Head of caudate nucleus (tissue), 42 donors: ENCODE data around the gene CTBP2.
"Not testable (repeated sequence)": the region's sequence is repeated elsewhere in the genome, so short reads cannot be mapped to it uniquely, and the experiment has no call there.

Experiments
- DNase-seq, 42 donors: peaks; one replicate each; pipeline versions ENCODE4 v3.0.0 to v3.0.0-alpha.2; 2020 to 2021; ENCODE audit warnings: mixed read lengths in 7 of 42
- intact Hi-C: fragments of 100-400 bp; cut with DNase I; formaldehyde crosslinking; loops from one replicate; pipeline ENCODE4 v1.15.0; 2022

The CTBP2 gene

DNA sequence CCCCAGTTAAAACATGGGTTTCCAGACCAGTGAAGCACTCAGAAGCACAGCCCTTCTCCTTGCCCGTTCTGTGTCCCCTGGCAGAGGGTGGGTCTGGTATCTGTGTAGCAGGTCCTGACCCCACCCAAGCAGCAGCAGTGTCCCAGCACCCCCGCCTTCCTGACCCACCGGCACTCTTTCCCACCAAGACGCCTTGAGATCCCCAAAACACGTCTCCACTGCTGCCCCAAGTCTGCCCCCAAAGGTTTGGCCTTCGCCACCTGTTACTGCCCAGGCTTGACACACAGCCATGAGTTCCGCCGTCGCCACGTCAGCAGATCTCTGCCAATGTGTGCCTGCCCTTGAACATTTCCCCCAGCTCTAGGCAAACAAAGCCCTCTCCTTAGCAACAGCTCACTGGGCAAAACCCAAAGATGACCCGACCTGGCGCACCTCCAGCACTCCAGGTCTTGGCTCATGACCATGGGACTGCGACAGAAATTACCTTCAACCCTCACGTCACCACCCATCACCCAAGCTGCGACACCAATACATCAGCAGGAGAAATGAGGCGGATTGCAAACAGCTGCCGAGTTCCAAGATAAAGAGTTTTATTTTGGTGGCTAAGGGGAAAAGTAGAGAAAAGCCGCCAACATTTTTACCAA is 75.6 kb downstream of the CTBP2 start:
- peak in 13 of 42 donors; percentile 13 to 60 (median 28) for DNase-seq
- intact Hi-C loops = no loop called here

DNA sequence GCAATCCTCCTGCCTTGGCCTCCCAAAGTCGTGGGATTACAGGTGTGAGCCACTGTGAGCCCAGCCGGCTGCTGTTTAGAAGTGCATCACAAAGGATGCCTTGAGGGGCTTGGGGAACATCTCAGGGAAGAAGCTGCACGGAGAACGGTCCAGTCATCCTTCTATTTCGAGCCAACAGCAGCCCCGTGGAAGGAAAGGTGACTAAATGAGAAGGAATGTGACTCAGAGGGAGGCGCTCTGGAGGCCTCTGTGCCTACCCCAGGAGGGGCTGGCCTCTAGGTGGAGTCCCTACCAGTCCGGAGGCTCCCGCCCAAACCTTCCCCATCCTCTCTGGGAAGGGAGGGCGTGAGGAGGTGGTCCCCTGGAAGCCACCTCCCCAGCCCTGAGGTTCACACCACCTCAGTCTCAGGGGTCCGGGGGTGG is 76.2 kb downstream of the CTBP2 start:
- DNase-seq = peak in 1 of 42 donors; percentile 7

DNA sequence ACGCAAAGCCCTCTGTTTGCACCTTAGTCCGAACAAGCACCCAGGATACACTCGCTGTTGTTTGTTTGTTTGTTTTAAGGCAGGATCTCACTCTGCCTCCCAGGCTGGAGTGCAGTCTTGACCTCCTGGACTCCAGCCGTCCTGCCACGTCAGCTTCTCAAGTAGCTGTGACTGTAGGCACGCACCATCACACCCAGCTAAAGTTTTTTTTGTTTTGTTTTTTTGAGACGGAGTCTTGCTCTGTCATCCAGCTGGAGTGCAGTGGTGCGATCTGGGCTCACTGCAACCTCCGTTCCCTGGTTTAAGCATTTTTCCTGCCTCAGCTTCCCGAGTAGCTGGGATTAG is 76.8 kb downstream of the CTBP2 start:
- no peak for DNase-seq
- intact Hi-C loops = no loop called here

More for the DNA sequence above, 76.2 kb downstream of the CTBP2 start:
- intact Hi-C loops = no loop called here

DNA sequence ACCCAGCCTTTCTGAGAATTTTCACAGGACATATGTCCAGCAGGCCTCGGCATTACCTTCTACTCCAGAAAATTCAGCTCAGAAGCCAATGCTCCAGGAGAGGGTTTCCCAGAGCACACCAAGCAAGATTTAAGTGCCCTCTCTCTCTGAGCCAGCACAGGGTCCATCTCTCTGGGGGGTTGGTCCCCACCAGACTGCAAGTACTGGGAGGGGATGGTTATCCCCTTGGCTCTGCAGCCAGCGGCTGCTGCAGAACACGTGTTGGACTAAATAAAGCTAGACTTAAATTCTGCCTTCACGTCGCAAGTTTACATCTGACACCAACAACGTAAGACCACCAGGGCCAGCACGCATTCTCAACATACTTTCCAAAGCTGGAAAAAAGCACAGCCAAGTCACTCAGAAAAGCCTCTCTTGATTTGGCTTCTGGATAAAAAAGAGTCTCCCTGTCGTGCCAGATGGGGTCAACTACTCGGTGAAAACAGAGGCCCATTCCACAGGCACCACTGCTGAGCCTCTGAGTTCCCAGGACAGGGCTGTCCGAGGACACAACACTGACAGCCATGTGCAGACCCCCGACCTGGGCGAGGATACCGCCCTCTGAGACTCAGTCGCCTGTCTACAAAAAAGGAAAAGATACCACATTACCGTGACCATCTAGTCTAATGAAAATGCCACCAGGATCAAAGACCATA is 77.3 kb downstream of the CTBP2 start:
- DNase-seq = no peak
- intact Hi-C loops = no loop called here

DNA sequence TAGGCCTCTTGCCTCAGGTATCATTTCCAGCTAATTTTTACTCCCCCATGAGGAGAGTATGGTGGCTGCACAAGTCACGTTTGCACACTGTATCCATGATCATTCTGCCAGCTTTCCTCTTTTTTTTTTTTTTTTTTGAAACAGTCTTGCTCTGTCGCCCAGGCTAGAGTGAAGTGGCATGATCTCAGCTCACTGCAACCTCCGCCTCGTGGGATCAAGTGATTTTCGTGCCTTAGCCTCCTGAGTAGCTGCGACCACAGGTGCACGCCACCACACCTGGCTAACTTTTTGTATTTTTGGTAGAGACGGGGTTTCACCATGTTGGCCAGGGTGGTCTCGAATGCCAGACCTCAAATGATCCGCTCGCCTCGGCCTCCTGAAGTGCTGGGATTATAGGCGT is 77.9 kb downstream of the CTBP2 start:
- intact Hi-C loops, DNase-seq: not testable (repeated sequence)

DNA sequence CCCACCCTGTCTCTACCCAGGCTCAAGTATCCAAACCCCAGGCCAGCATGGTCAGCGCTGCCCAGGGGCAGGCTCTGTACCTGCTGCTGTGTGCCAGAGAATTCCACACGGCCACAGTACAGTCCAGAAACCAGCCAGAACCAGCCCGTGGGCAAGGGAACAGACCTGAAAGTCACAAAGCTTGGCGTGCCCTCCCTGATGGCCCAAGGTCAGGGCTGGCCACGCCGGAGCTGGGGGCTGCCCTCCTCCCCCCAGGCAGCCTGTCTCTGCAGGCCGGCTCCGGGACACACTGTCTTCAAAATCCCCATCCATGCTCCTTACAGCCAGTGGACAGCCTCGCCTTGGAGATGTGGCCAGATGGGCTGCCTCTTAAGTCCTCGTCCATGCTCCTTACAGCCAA is 78.4 kb downstream of the CTBP2 start:
- DNase-seq = no peak
- intact Hi-C loops = no loop called here

DNA sequence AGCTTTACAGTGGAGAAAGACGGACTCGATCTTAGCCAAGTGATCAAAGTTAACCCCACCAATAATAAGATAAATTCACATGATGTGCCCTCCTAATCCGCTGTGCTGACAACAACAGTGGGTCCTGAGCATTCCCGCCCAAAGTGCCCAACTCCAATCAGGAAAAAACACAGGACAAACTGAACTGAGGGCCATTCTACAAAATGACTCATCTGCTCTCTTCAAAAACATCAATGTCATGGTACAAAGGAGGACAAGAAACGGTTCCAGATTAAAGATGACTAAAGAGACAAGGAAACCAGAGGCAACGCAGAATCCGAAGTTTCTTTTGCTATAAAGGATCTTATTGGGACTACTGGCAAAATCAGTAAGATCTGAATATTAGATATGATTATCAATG is 79.4 kb downstream of the CTBP2 start:
- intact Hi-C loops = no loop called here
- DNase-seq = no peak

DNA sequence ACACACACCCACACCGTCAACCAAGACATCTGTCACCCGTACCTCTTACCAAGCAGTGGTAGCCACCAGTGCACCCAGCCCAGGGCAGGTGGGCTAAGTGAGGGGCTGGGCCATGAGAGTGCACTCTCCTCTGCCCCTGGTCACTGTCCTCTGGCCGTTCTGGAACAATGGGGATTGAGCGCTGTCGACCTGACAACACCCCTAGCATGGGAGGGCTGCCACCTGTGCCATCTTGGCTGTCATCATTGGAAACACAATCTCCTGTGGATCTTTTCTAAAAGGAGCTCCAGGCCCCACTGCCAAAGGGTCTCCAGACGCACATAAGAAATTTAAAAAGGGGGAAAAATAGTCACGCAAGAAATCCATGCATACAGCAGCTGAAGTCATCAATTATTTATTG is 80.1 kb downstream of the CTBP2 start:
- DNase-seq = peak in 1 of 42 donors; percentile 12
- intact Hi-C loops = no loop called here

DNA sequence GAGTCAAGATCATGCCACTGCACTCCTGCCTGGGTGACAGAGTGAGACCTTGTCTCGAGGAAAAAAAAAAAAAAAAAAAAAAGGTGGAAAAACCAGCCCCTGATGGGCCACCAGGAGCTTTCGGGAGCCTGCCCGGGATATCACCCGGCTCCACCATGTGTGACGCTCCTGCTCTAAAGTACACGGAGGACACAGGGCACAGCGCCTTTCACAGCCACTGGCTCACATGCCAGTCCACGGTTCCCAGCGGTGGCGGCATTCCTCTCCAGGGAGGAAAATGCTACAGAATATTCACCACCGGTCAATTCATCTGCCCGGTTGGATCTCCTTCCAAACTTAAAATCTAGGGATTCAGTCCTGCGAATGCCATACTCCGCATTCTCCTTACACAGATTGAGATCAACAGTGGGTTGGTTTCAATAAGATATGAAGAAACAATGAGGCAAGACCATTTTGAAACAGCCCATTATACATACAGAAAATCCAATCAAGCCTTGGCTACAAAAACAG is 81.2 kb downstream of the CTBP2 start:
- intact Hi-C loops = no loop called here
- no peak for DNase-seq

DNA sequence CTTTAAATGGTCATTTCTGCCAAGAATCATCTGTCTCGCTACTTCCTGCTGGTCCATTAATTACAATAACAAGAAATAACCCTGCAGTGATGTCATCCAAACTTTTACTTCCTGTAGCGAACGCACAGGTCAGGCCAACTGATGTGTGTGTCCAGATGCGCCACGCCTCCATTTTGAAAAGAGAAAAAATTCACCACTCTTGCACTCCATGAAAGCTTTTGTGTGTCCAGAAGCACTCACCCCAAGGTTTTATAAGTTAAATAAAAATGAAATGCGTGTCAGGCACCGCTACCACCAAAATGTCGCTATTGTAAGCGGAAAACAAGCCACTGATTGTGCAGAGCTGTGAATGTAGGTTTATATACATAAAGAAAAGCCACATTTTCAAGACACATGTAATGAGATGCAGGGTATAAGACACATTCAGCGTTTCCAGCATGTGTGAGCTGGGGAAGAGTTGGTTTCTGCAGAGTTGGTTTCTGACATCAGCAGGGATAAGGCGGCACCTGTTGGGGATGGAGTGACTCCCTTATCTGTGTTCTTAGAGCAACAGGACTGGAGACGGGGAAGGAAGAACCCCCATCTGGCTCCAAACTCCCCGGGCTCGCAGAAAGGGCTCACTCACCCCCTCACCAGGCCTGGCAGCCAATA is 83.3 kb downstream of the CTBP2 start:
- no peak for DNase-seq
- intact Hi-C loops = no loop called here

DNA sequence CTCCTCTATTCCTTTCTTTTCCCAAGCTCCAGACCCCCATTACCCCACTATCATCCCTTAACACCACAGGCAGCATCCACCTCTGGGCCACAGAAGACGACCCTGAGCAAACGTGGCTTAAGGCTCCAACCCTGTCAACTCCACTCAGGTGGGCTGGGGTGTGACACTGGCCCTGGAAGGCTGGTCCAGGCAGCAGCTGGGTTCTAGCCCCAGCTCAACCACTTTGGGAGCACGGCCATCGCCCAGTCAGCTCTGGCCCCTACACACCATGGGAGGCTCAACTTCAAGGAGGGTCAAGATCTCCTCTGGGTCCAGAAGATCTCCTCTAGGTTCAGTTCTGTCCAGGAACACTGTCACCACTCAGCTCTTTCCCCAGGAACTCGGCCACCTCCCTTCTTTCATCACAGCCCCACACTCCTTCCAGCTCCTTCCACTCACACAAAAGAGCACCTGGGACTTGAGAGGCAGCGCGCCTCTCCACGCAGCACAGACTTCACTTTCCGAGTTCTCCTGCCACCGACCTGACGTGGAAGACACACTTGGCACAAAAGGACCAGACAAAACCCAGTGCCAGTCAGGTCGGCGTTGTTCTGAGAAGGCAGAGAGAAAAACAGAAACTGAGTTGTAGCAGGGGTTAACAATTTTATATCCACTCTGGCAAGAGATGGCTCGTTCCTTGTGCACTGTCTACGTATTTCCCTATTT is 84.1 kb downstream of the CTBP2 start:
- DNase-seq = peak in 1 of 42 donors; percentile 13
- intact Hi-C loops = no loop called here

DNA sequence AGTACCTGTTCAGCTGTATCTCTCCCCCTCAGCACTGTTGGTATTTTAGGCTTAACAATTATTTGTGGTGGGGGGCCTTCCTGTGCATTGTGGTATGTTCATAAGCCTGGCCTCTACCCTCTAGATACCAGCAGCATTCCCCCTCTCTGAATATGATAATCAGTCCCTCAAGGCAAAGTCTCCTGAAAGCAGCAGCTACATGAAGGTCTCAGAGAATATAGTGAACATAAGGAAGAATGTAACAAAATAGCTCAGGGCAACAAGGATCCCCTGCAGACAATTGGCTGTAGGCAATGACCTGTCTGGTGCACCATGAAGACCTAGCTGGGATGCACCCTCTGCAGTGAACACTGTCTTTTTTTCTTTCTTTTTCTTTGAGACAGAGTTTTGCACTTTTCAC is 86.4 kb downstream of the CTBP2 start:
- intact Hi-C loops = no loop called here
- no peak for DNase-seq

DNA sequence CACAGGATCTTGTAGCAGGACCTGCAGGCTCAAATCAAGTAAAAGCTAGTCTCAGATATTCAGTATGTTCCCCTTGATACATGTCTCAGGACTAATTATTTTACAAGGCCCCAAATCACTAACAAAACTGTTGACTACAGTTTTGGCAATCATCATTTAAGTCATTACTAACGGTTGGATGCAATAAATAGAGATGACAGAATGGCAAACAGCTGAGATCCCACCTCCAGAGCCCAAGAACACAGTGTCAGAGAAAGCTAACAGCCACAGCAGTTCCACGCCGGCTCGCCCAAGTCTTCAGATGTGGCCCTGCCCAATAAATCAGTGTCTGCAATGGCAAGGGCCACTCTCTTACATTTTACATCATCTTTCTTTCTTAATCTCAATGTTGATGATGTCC is 87.6 kb downstream of the CTBP2 start:
- intact Hi-C loops = no loop called here
- no peak for DNase-seq

DNA sequence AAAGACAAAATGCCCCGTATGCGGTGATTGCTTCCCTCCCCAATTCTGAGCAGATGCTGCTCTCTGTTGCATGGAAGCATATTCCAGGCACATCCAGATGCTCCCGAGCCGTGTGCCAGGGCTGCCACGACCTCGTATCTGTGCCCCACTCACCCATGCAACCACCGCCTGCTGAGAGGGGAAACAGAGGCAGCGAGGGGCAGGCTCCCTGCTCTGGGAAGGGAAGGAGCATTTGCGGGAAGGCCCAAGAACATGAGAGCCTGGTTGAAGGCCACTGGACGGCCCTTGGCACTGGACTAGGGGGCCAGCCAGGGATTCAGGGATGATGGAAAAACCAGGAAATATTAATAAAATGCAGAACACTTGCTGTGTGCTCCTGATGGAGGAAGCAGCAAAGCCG is 89.4 kb downstream of the CTBP2 start:
- intact Hi-C loops = no loop called here
- no peak for DNase-seq

DNA sequence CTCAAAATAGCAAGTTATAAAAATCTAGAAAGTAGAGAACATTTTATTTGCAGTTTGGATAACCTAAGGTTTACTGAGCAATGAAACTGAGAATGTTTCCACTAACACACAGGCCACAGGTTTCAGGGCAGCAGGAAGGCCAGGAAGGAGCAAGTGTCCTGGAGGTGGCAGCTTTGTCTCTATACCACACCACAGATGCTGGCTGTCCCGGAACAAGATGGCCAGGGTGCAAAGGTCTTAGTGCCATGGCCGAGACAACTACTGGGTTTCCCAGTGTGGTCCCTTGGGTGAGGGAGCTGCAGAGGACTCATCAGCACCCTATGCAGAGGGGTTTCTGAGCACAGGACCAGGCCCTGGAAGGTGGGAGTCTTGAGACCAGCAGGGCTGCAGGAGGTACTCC is 92.0 kb downstream of the CTBP2 start:
- DNase-seq = no peak
- intact Hi-C loops = no loop called here

DNA sequence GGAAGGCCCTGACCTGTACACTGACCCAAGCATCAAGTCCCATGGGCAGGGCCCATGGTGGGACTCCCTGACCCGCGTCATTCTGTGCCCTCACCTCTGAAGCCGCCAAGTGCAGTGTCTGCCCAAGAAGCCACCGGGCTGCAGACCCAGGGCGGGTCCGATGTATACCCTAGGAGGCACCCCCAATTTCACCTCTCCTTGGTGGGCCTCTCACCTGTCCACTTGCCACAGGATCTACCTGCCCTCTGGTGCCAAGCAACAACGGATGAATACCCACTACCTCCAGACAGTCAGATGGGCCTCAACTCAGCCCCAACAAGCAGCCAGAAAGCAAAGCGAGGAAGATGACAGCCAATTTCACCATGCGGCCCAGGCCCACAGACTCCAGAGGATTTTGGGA is 92.6 kb downstream of the CTBP2 start:
- intact Hi-C loops = no loop called here
- no peak for DNase-seq

DNA sequence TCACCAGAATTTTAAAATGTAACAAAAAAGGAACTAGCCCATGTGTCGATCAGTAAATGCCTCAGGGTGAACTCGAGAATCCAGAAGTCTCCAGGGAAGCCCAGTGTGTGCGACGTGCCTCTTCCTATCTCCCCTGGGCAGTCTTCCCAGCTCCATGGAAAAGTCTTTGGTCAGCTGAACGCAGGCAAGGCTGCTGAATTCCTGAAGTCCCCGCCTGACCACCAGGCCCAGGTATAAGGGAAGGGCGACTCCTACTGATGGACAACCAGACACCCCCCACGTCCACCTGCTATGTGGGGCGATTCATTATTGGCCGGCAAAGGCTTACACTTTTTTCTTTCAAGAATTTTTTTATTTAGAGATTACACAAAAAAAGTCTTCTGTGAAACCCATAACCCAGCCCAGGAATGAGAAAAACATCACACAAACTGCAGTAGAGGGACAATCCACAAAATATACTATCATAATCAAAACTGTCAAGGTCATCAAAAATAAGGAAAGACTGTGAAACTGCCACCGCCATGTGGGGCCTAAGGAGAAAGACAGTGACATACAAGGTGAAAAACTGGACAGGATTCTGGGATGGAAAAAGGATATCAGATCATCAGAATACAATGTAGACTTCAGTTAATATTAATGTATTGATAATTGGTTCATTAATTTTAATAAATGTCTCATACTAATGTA is 93.5 kb downstream of the CTBP2 start:
- intact Hi-C loops = no loop called here
- no peak for DNase-seq

DNA sequence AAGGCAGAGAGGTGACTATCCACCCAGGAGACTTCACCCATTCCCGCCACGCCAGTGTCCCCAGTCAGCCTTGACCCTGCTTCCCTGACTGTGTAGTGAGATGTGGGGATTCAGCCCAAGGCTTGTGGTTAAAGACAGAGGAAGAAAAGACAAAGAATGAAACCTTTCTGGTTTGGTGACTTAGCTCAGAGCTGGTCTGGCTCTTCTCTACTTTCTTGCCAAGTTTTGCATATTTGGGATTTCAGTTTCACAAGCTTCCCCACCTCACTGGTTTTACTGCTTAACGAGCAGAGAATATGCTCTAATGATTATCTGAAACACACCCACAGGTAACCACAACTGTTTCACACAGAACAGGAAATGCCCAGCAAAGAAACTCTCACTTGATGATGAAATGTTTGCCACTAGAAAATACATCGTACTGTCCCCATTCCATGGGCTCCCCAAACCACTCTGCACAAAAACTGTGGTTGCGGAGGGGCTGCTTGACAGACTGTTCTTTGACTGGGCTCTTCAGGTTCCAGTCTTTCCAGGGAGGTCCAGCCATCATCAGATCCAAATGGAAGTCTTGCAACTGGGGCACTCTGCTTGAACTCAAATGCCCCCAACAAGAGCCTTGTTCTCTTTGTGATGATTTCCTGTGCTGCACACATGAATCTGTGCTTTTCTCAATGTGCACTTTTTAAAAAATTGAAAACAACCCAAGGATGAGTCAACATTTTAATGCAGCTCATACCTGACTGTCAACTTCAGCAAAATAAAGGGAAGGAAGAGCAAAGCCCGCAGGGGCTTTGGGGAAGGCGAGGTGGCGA is 95.5 kb downstream of the CTBP2 start:
- intact Hi-C loops = loop anchor here (5.0 kb wide), 2 partner anchors 82 to 148 kb away; no protein-coding TSS in a partner anchor

More for the DNA sequence above, 95.5 kb downstream of the CTBP2 start:
- no peak for DNase-seq
